Esophagus muscularis mucosa (tissue), 4 donors: ENCODE measurements around the gene WDR17. TPM values are rescaled to one million over a fixed set of nuclear protein-coding genes. Genes with fewer than 3 reads are reported as not detected.

Source experiments
- DNase-seq: peaks from one replicate; pipeline ENCODE4 v3.0.0-alpha.2; 2017; ENCODE audit errors: extremely low spot score
- H3K27ac ChIP-seq, 4 donors: fragments of 200-600 bp; sonication (generic); replicated peaks in 1 of 4; 1 replicate in 3 of 4; 2 replicates in 1 of 4; pipeline ENCODE4 v1.5.1; 2016 to 2019; ENCODE audit warnings: mild to moderate bottlenecking in 1 of 4
- H3K27me3 ChIP-seq, 4 donors: fragments of 200-600 bp; sonication (generic); one replicate each; pipeline versions ENCODE4 v1.5.1 to v1.6.0; 2016 to 2019
- H3K36me3 ChIP-seq, 4 donors: fragments of 200-600 bp; sonication (generic); one replicate each; pipeline ENCODE4 v1.5.1; 2016 to 2019
- H3K4me1 ChIP-seq, 4 donors: fragments of 200-600 bp; sonication (generic); one replicate each; pipeline ENCODE4 v1.5.1; 2016 to 2019
- H3K4me3 ChIP-seq, 4 donors: fragments of 200-600 bp; sonication (generic); 1 replicate in 2 of 4; 2 replicates in 2 of 4; pipeline ENCODE4 v1.5.1; 2016 to 2019; ENCODE audit warnings: mild to moderate bottlenecking in 4 of 4, moderate library complexity in 1 of 4
- H3K9me3 ChIP-seq, 4 donors: fragments of 200-600 bp; sonication (generic); 1 replicate in 3 of 4; 2 replicates in 1 of 4; pipeline ENCODE4 v1.5.1; 2016 to 2019
- CTCF ChIP-seq, 3 experiments: fragments of 200-600 bp in 2 of 3; fragments of 450-650 bp in 1 of 3; sonication (generic) in 2 of 3; IDR thresholded peaks; one replicate each; pipeline ENCODE4 v1.5.1; 2017 to 2019; ENCODE audit warnings: antibody characterized with exemption in 3 of 3, mild to moderate bottlenecking in 2 of 3, moderate library complexity in 1 of 3
- EP300 ChIP-seq: sonication (generic); formaldehyde crosslinking; IDR thresholded peaks from one replicate; pipeline ENCODE4 v1.6.1; 2017; ENCODE audit warnings: antibody characterized with exemption
- POLR2A ChIP-seq: fragments of 450-650 bp; IDR thresholded peaks from one replicate; pipeline ENCODE4 v1.6.1; 2017; ENCODE audit warnings: antibody characterized with exemption, moderate library complexity, mild to moderate bottlenecking, low read depth
- POLR2AphosphoS5 ChIP-seq, 2 donors: sonication (generic); formaldehyde crosslinking; IDR thresholded peaks; one replicate each; pipeline ENCODE4 v1.6.1; 2017; ENCODE audit warnings: antibody characterized with exemption in 2 of 2
- WGBS: methylation state at CpG from one replicate; pipeline ENCODE4 v1.1.5; 2018; 5-methylcytosine and 5-hydroxymethylcytosine counted together
- intact Hi-C: fragments of 100-400 bp; cut with DNase I; formaldehyde crosslinking; loops from one replicate; pipeline ENCODE4 v1.15.1; 2023
- total RNA-seq, 4 donors: library from RNA; depleted of rRNA; stranded (reverse); fragments of >200 nt; gene quantifications; one replicate each; pipeline versions ENCODE4 v1.1.0 to v1.2.1, GENCODE V29; 2016

The WDR17 gene
- total RNA-seq, 4 donors from 2014 or later: 2.8 to 4.8 (median 3.2) TPM

GRCh38 chr4:176031922-176032321 lies 33.7 kb upstream of the WDR17 start:
- H3K27ac ChIP-seq: no peak overlapping the region
- no peaks in the 10 kb centered on the region for H3K36me3 ChIP-seq
- H3K27me3 ChIP-seq: no peaks in the 10 kb centered on the region
- intact Hi-C loops: loop anchor here (5.0 to 10.0 kb wide), 2 partner anchors 85 to 93 kb away; no protein-coding TSS in a partner anchor
- H3K4me3 ChIP-seq: no peak overlapping the region
- H3K4me1 ChIP-seq: peaks cover 0 to 15% (median 10%) of the 10 kb centered on the region in 4 donors
- 54% methylated on average over 4 of the region's 4 CpGs for WGBS
- no peak for TF ChIP-seq POLR2AphosphoS5 (IDR thresholded peaks at IDR 0.05)
- no peak for TF ChIP-seq CTCF (IDR thresholded peaks at IDR 0.05)
- no peak for TF ChIP-seq EP300
- no peak for TF ChIP-seq POLR2A
- DNase-seq: no peak
- no peaks in the 10 kb centered on the region for H3K9me3 ChIP-seq

GRCh38 chr4:176032454-176032853 lies 33.2 kb upstream of the WDR17 start:
- intact Hi-C loops: loop anchor here (5.0 to 10.0 kb wide), 2 partner anchors 85 to 92 kb away; no protein-coding TSS in a partner anchor
- H3K9me3 ChIP-seq: no peaks in the 10 kb centered on the region
- no peak for DNase-seq
- TF ChIP-seq CTCF (IDR thresholded peaks at IDR 0.05) (no peak), EP300 (no peak), POLR2AphosphoS5 (IDR thresholded peaks at IDR 0.05) (no peak), POLR2A (no peak)
- H3K4me3 ChIP-seq: no peak overlapping the region
- H3K4me1 ChIP-seq: peaks cover 0 to 15% (median 10%) of the 10 kb centered on the region in 4 donors
- no peak overlapping the region for H3K27ac ChIP-seq
- H3K27me3 ChIP-seq: no peaks in the 10 kb centered on the region
- H3K36me3 ChIP-seq: no peaks in the 10 kb centered on the region

GRCh38 chr4:176034499-176034898 lies 31.1 kb upstream of the WDR17 start:
- DNase-seq: no peak
- no peak overlapping the region for H3K4me3 ChIP-seq
- H3K27me3 ChIP-seq: no peaks in the 10 kb centered on the region
- WGBS: 40% methylated on average over 1 of the region's 1 CpG
- no peaks in the 10 kb centered on the region for H3K9me3 ChIP-seq
- intact Hi-C loops: loop anchor here (2.0 to 10.0 kb wide), 3 partner anchors 87 to 306 kb away; no protein-coding TSS in a partner anchor
- peaks cover 0 to 15% (median 10%) of the 10 kb centered on the region in 4 donors for H3K4me1 ChIP-seq
- no peak for TF ChIP-seq POLR2A
- TF ChIP-seq CTCF (IDR thresholded peaks at IDR 0.05): peak; percentile 48 to 59 (median 56)
- H3K36me3 ChIP-seq: no peaks in the 10 kb centered on the region
- H3K27ac ChIP-seq: no peak overlapping the region

GRCh38 chr4:176034936-176035335 lies 30.7 kb upstream of the WDR17 start:
- Histone ChIP-seq H3K4me1 (peaks cover 0 to 15% (median 10%) of the 10 kb centered on the region in 4 donors), H3K4me3 (no peak overlapping the region), H3K36me3 (no peaks in the 10 kb centered on the region), H3K27me3 (no peaks in the 10 kb centered on the region), H3K27ac (no peak overlapping the region), H3K9me3 (no peaks in the 10 kb centered on the region)
- no peak for DNase-seq
- 68% methylated on average over 5 of the region's 5 CpGs for WGBS
- TF ChIP-seq CTCF (IDR thresholded peaks at IDR 0.05) (no peak), POLR2A (no peak), POLR2AphosphoS5 (IDR thresholded peaks at IDR 0.05) (no peak), EP300 (no peak)
- intact Hi-C loops: loop anchor here (2.0 to 10.0 kb wide), 3 partner anchors 88 to 306 kb away; no protein-coding TSS in a partner anchor
